ENCODE results near the gene TRPV2. TPM values are rescaled to one million over a fixed set of nuclear protein-coding genes. Genes with fewer than 3 reads are reported as not detected.
A peak's percentile ranks its signal among the peaks of the same experiment; 100 is the strongest.

The TRPV2 gene
- total RNA-seq, 1 donor from 2014 or later: 6.7 TPM

GRCh38 chr17:16467044-16467443, 51.7 kb downstream of the TRPV2 start:
- Histone ChIP-seq H3K27me3 (ENCODE audit: low read depth) (no peaks in the 10 kb centered on the region), H3K36me3 (no peaks in the 10 kb centered on the region), H3K27ac (replicated peaks) (no peak overlapping the region), H3K4me1 (peaks cover 67% of the 10 kb centered on the region), H3K4me3 (no peak overlapping the region), H3K9me3 (replicated peaks) (no peaks in the 10 kb centered on the region)
- TF ChIP-seq CTCF (IDR thresholded peaks at IDR 0.05; ENCODE audit: borderline replicate concordance): no peak
- intact Hi-C loops (cut with micrococcal nuclease): no loop called here
- DNase-seq: no peak

- Histone ChIP-seq H3K27me3 (ENCODE audit: low read depth) (no peaks in the 10 kb centered on the region), H3K27ac (replicated peaks) (no peak overlapping the region), H3K4me1 (peaks cover 60% of the 10 kb centered on the region), H3K4me3 (no peak overlapping the region), H3K9me3 (replicated peaks) (no peaks in the 10 kb centered on the region), H3K36me3 (no peaks in the 10 kb centered on the region)
- intact Hi-C loops (cut with micrococcal nuclease): no loop called here
- TF ChIP-seq CTCF (IDR thresholded peaks at IDR 0.05; ENCODE audit: borderline replicate concordance): no peak
- DNase-seq: no peak
Measured at GRCh38 chr17:16467886-16468285, 52.5 kb downstream of the TRPV2 start.

- DNase-seq: no peak
- no peak for TF ChIP-seq CTCF (IDR thresholded peaks at IDR 0.05; ENCODE audit: borderline replicate concordance)
- no peak overlapping the region for H3K4me3 ChIP-seq
- H3K27ac ChIP-seq (replicated peaks): no peak overlapping the region
- H3K4me1 ChIP-seq: peaks cover 54% of the 10 kb centered on the region
- intact Hi-C loops (cut with micrococcal nuclease): no loop called here
- no peaks in the 10 kb centered on the region for H3K36me3 ChIP-seq
- H3K9me3 ChIP-seq (replicated peaks): no peaks in the 10 kb centered on the region
- H3K27me3 ChIP-seq (ENCODE audit: low read depth): no peaks in the 10 kb centered on the region
Measured at GRCh38 chr17:16468428-16468992, 53.1 kb downstream of the TRPV2 start.

- peak; percentile 33 for TF ChIP-seq CTCF (IDR thresholded peaks at IDR 0.05; ENCODE audit: borderline replicate concordance)
- Histone ChIP-seq H3K27me3 (ENCODE audit: low read depth) (no peaks in the 10 kb centered on the region), H3K4me3 (no peak overlapping the region), H3K36me3 (no peaks in the 10 kb centered on the region), H3K4me1 (peaks cover 36% of the 10 kb centered on the region), H3K27ac (replicated peaks) (peak overlapping the region; percentile 34), H3K9me3 (replicated peaks) (no peaks in the 10 kb centered on the region)
- DNase-seq: no peak
- intact Hi-C loops (cut with micrococcal nuclease): no loop called here
Measured at GRCh38 chr17:16470265-16470664, 54.9 kb downstream of the TRPV2 start.

- Histone ChIP-seq H3K27me3 (ENCODE audit: low read depth) (no peaks in the 10 kb centered on the region), H3K36me3 (no peaks in the 10 kb centered on the region), H3K4me1 (peaks cover 26% of the 10 kb centered on the region), H3K9me3 (replicated peaks) (no peaks in the 10 kb centered on the region), H3K4me3 (no peak overlapping the region), H3K27ac (replicated peaks) (no peak overlapping the region)
- DNase-seq: no peak
- no peak for TF ChIP-seq CTCF (IDR thresholded peaks at IDR 0.05; ENCODE audit: borderline replicate concordance)
- intact Hi-C loops (cut with micrococcal nuclease): no loop called here
Measured at GRCh38 chr17:16471295-16471694, 55.9 kb downstream of the TRPV2 start.

Data from left ventricle myocardium inferior (tissue), 1 donor.